Stimulated activated naive CD8-positive, alpha-beta T cell treated with anti-CD3 and anti-CD28 coated beads, Interleukin-15, Interleukin-2, amounts not matched to agents 100 ng/mL and 50 ng/mL, for 24 hours (primary cell): ENCODE data around the gene KRTAP15-1.

Experiments used
- H3K27ac Mint-ChIP-seq: one replicate; pipeline ENCODE4 v1.8.0; 2021; ENCODE audit warnings: mild to moderate bottlenecking, mixed read lengths
- H3K27me3 Mint-ChIP-seq: one replicate; pipeline ENCODE4 v1.8.0; 2021; ENCODE audit warnings: mixed read lengths
- H3K36me3 Mint-ChIP-seq: one replicate; pipeline ENCODE4 v1.8.0; 2021; ENCODE audit warnings: low read depth, mixed read lengths
- H3K4me1 Mint-ChIP-seq: one replicate; pipeline ENCODE4 v1.8.0; 2021; ENCODE audit warnings: low read depth, mixed read lengths
- H3K4me3 Mint-ChIP-seq: one replicate; pipeline ENCODE4 v1.8.0; 2021; ENCODE audit warnings: mild to moderate bottlenecking, mixed read lengths
- H3K9me3 Mint-ChIP-seq: one replicate; pipeline ENCODE4 v1.8.0; 2021; ENCODE audit warnings: mixed read lengths

The KRTAP15-1 gene

DNA sequence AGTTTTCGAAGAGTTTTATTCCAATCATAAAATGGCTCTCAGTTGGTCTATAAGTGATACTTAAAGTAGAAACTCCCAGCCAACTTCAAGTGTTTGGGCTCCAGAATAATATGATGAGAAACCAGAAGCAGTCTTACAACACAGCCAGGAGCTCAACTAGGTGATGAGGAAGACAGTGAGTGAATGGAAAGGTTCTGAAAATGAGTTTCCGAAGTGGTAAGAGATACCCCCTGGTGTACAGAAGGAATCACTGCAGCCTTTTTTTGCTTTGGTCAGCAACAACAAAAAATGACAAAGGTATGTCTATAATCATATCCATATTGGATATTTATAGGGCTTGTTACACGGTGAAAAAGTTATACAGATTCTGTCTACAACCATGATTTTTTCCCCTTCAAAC lies 23.6 kb downstream of the KRTAP15-1 start:
- H3K27ac Mint-ChIP-seq: no peak overlapping the region
- H3K4me1 Mint-ChIP-seq: no peaks in the 10 kb centered on the region
- no peaks in the 10 kb centered on the region for H3K9me3 Mint-ChIP-seq
- H3K4me3 Mint-ChIP-seq: no peak overlapping the region
- no peaks in the 10 kb centered on the region for H3K36me3 Mint-ChIP-seq
- peaks cover 9% of the 10 kb centered on the region for H3K27me3 Mint-ChIP-seq

DNA sequence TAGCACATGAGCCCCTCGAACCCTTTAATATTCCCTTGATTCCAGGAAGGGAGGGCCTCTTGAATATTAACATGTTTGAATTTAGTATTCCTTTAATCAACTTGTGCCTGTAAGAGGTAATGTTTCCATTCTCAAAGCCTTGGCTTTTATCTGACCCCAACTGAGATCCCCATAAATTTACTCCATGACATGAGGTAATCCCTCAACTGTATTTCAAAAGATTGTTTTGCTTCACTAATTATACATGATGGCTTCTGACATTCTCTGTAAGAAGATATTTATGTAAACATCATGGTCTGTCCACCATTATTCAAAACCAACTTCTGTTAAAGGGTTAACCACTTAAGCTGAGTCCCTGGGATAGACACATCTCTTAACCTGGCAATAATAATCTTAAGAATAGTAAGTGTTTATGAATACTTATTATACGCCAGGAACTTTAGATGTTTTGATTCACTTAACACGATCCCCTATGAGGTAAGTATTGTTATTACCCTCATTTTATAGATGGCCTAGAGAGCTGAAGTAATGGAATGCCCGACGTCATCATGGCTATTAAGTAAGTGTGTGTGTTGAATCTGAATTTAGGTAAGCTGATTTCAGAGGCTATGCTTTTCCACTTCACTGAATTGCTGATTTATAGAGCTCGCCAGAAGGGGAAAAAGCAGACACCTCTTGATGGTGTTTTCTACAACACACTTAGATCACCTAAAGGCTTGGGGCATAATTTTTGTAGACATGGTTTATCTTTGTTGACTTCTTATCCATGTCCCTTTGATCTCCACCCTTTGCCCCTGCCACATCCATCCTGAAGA lies 29.0 kb downstream of the KRTAP15-1 start:
- peaks cover 9% of the 10 kb centered on the region for H3K27me3 Mint-ChIP-seq
- H3K4me3 Mint-ChIP-seq: no peak overlapping the region
- no peak overlapping the region for H3K27ac Mint-ChIP-seq
- no peaks in the 10 kb centered on the region for H3K36me3 Mint-ChIP-seq
- H3K4me1 Mint-ChIP-seq: no peaks in the 10 kb centered on the region
- peaks cover 3% of the 10 kb centered on the region for H3K9me3 Mint-ChIP-seq

GRCh38 chr21:30478004-30478403 lies 37.9 kb downstream of the KRTAP15-1 start:
- no peaks in the 10 kb centered on the region for H3K36me3 Mint-ChIP-seq
- H3K27ac Mint-ChIP-seq: no peak overlapping the region
- no peaks in the 10 kb centered on the region for H3K9me3 Mint-ChIP-seq
- no peaks in the 10 kb centered on the region for H3K27me3 Mint-ChIP-seq
- no peaks in the 10 kb centered on the region for H3K4me1 Mint-ChIP-seq
- H3K4me3 Mint-ChIP-seq: no peak overlapping the region

GRCh38 chr21:30479259-30479658 lies 39.2 kb downstream of the KRTAP15-1 start:
- H3K36me3 Mint-ChIP-seq: no peaks in the 10 kb centered on the region
- no peaks in the 10 kb centered on the region for H3K9me3 Mint-ChIP-seq
- no peak overlapping the region for H3K27ac Mint-ChIP-seq
- no peaks in the 10 kb centered on the region for H3K27me3 Mint-ChIP-seq
- no peaks in the 10 kb centered on the region for H3K4me1 Mint-ChIP-seq
- no peak overlapping the region for H3K4me3 Mint-ChIP-seq

DNA sequence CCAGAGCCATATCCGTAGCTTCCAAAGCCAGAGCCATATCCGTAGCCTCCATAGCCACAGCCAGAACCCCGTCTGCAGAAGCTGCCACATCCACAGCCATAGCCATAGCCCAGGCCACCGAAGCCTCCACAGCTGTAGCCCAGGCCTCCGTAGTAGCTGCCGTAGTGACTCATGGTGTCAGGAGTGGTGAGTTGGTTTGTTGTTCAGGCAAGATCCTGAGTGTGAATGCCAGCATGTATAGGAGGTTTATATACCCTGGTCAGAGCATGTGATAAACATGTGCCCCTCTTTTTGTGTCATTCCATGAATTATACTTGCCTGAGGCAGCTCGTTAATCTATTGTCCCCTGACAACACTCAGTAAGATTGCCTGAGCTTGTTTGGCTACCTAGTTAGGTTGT lies 40.1 kb downstream of the KRTAP15-1 start, which contains the start of gene KRTAP19-1:
Gene KRTAP19-1, minus strand, starts transcription at position 223 of the 400 bp plus-strand sequence. Its CDS starts 50 bp downstream, at position 173.
- H3K9me3 Mint-ChIP-seq: no peaks in the 10 kb centered on the region
- H3K4me3 Mint-ChIP-seq: no peak within 1 kb of the TSS

DNA sequence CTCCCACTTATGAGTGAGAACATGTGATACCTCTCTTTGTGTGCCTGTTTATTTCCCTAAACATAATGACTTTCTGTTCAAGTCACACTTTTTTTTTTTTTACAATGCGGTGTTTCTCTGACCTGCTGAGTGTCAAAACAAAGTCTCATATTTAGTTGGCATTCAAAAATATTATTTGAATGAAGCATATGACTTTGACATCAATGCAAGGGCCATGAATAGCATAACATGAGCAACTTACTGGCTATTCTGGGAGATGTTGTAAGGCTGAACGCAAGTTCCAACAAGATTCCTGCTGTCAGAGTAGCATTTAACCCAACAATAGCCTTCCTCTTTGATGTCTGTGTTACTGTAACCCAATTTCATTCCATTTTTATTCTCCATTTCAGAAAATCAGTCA lies 42.1 kb downstream of the KRTAP15-1 start:
- Mint-ChIP-seq H3K36me3 (no peaks in the 10 kb centered on the region), H3K27ac (no peak overlapping the region), H3K4me3 (no peak overlapping the region), H3K9me3 (no peaks in the 10 kb centered on the region), H3K27me3 (no peaks in the 10 kb centered on the region), H3K4me1 (no peaks in the 10 kb centered on the region)

More for the DNA sequence above, 40.1 kb downstream of the KRTAP15-1 start, which contains the start of gene KRTAP19-1:
- H3K27ac Mint-ChIP-seq: no peak within 1 kb of the TSS
- no peaks in the 10 kb centered on the region for H3K27me3 Mint-ChIP-seq
- no peaks in the 10 kb centered on the region for H3K4me1 Mint-ChIP-seq
- no peaks in the 10 kb centered on the region for H3K36me3 Mint-ChIP-seq

DNA sequence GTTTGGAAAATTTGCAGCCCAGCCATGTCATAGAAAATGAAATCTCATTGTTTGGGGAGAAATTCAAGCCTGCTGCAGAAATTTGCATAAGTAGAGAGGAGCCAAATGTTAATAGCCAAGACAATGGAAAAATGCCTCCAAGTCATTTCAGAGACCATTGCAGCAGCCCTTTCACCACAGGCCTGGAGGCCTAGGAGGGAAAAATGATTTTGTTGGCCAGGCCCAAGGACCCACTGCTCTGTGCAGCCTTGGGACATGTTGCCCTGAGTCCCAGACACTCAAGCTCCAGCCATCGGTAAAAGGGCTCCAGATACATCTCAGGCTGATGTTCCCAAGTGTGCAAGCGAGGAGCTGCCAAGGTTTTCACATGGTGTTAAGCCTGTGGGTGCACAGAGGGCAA lies 46.1 kb downstream of the KRTAP15-1 start:
- Mint-ChIP-seq H3K9me3 (no peaks in the 10 kb centered on the region), H3K36me3 (no peaks in the 10 kb centered on the region), H3K4me3 (no peak overlapping the region), H3K4me1 (no peaks in the 10 kb centered on the region), H3K27ac (no peak overlapping the region), H3K27me3 (no peaks in the 10 kb centered on the region)

GRCh38 chr21:30487336-30487735 lies 47.3 kb downstream of the KRTAP15-1 start, which contains the start of gene KRTAP19-2:
KRTAP19-2 (minus strand) TSS chr21:30487436; CDS start chr21:30487348, 88 bp downstream.
- Mint-ChIP-seq H3K36me3 (no peaks in the 10 kb centered on the region), H3K4me3 (no peak within 1 kb of the TSS), H3K4me1 (no peaks in the 10 kb centered on the region), H3K27me3 (no peaks in the 10 kb centered on the region), H3K9me3 (no peaks in the 10 kb centered on the region), H3K27ac (no peak within 1 kb of the TSS)
